ENCODE results near the gene KCNF1.

DNA sequence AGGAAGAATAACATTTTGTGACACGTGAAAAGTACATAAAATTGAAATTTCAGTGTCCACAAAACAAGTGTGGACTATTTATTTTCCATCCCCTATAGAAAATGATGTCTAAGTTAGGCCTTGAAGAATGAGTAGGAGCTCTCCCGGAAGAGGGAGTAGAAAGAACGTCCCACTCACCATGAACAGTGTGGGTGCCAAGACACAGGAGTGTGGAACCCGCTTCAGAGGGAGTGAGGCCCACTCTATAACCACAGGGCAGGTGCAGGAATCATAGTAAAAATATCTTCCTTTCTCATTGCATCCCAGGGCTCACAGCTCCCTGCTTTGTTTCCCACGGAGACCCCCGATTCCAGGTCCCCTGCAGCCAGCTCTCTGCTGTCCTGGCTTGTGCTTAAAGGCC lies 5.2 kb downstream of the KCNF1 start:
- TF ChIP-seq, protein P1, sequence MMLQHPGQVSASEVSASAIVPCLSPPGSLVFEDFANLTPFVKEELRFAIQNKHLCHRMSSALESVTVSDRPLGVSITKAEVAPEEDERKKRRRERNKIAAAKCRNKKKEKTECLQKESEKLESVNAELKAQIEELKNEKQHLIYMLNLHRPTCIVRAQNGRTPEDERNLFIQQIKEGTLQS (IDR thresholded peaks at IDR 0.05): no peak
- no peak for TF ChIP-seq CTCF (IDR thresholded peaks at IDR 0.05; ENCODE audit: low read depth, low read length, missing input control)
- no peak for TF ChIP-seq MAX (IDR thresholded peaks at IDR 0.05)
- no peak for TF ChIP-seq EGR1 (IDR thresholded peaks at IDR 0.05; ENCODE audit: low read depth in 2 of 2)
- TF ChIP-seq GABPA (IDR thresholded peaks at IDR 0.05 in 1 of 2, conservative IDR thresholded peaks at IDR 0.05 in 1 of 2): no peak
- TF ChIP-seq RAD21 (IDR thresholded peaks at IDR 0.05): no peak
- no peak for TF ChIP-seq TAF1 (conservative IDR thresholded peaks at IDR 0.05)
- no peak for TF ChIP-seq YY1 (IDR thresholded peaks at IDR 0.05)
- no peak for TF ChIP-seq SP1 (IDR thresholded peaks at IDR 0.05)
- no peak for TF ChIP-seq NR2F2 (IDR thresholded peaks at IDR 0.05)
- no peak for TF ChIP-seq FOXA1 (IDR thresholded peaks at IDR 0.05)
- TF ChIP-seq JUND (IDR thresholded peaks at IDR 0.05): no peak
- no peak for TF ChIP-seq REST (IDR thresholded peaks at IDR 0.05)
- no peak for TF ChIP-seq FOXA2 (IDR thresholded peaks at IDR 0.05)
